ENCODE data around the gene C1orf159. TPM values are rescaled to one million over a fixed set of nuclear protein-coding genes. Genes with fewer than 3 reads are reported as not detected.
A peak's percentile ranks its signal among the peaks of the same experiment; 100 is the strongest.

Gene C1orf159
- total and polyA plus RNA-seq, 12 donors, result 2.9 to 14.0 (median 4.1) TPM

DNA sequence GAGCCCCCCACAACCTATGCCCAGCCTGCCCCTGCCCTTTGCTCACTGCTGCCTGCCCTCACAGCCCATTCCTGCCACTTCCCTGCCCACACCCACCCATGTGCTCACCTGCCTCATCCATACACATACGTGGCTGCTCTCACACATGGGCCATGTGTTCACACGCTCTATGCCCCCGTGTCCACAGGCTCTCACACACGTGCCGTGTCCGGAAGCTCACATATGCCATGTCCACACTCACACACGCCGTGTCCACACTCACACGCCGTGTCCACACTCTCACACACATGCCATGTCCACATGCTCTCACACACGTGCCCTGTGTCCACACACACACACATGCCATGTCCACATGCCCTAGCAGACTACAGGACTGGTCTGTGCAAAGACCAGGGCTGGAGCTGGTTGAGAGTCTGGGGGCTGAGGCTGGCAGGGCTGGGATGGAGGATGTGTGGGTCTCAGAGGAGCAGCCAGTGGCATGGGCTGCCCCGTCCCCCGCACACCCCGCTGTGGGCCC is 41.2 kb downstream of the C1orf159 start:
- Histone ChIP-seq H3K27me3 (peaks cover 4 to 55% (median 46%) of the 10 kb centered on the region in 7 donors), H3K9me3 (no peaks in the 10 kb centered on the region), H3K27ac (no peak overlapping the region), H3K4me3 (no peak overlapping the region), H3K36me3 (no peaks in the 10 kb centered on the region), H3K4me1 (peaks cover 4 to 5% (median 5%) of the 10 kb centered on the region in 9 donors)
- no peak for TF ChIP-seq CTCF (IDR thresholded peaks at IDR 0.05)
- ATAC-seq (peak in 2 of 8 donors; percentile 6 to 8), DNase-seq (no peak)
- intact Hi-C loops (cut with DNase I), result no loop called here
- WGBS, 2 donors, result 78 to 81% methylated on average over 14 of the region's 14 CpGs

DNA sequence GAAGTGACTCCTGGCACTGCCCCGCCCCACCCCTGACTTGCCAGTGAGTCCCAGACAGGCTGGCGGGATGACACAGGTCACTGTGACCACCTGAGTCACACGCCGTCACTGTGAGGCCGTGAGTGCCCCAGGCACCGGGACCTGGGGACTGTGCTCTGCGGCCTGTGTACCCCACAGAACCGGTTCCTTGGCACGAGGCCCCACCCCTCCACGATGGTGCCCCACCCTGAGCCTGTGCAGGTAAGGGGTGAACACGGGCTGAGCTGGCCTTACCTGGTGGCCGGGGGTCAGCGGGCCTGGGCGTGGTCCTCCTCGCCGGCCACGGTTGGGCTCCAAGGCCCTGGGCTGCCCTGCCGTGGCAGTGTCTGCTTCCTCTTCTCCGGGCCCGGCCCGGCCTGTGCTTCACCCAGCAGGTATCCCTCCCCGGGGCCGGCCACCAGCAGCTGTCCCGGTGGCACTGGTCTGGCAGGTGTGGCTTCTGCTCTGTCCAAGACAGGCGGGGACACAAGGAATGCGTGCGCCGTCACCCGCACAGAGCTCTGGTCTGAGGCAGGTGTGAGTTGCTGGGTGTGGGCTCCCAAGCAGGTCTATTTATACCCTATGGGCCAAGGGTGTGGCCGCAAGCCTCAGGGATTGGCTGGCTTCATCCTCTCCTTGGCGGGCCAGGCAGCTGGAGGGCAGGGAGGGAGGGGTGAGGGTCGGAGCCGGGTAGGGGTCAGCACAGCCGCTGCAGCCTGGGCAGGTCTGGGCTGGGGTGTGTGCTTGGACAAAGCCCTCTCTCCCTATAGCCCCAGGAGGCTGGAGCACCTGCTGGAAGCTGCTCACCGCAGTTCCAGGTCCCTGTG is 41.9 kb downstream of the C1orf159 start, which contains the start of gene RNF223:
Gene RNF223, minus strand, starts transcription at position 564 of the 845 bp plus-strand sequence. CDS start 1,740 bp downstream, outside the sequence.
- no peak for TF ChIP-seq CTCF (IDR thresholded peaks at IDR 0.05)
- Histone ChIP-seq H3K9me3 (no peaks in the 10 kb centered on the region), H3K27me3 (peaks cover 10 to 59% (median 53%) of the 10 kb centered on the region in 7 donors), H3K27ac (no peak within 1 kb of the TSS), H3K36me3 (no peaks in the 10 kb centered on the region), H3K4me3 (no peak within 1 kb of the TSS), H3K4me1 (peaks cover 0 to 8% (median 7%) of the 10 kb centered on the region in 9 donors)
- DNase-seq (no peak), ATAC-seq (peak in 2 of 8 donors; percentile 6 to 19)
- intact Hi-C loops (cut with DNase I), result no loop called here
- WGBS, 2 donors, result 71 to 81% methylated on average over 34 to 35 of the region's 35 CpGs

GRCh38 chr1:1072849-1073742 is 42.8 kb downstream of the C1orf159 start:
- WGBS, 2 donors, result 80% methylated on average over 28 of the region's 28 CpGs
- DNase-seq, result no peak

More at GRCh38 chr1:1072849-1073742, 42.8 kb downstream of the C1orf159 start:
- peak in 1 of 8 donors; percentile 12 for ATAC-seq
- Histone ChIP-seq H3K4me1 (peaks cover 4 to 15% (median 12%) of the 10 kb centered on the region in 9 donors), H3K27ac (no peak overlapping the region), H3K27me3 (peaks cover 16 to 65% (median 59%) of the 10 kb centered on the region in 7 donors), H3K36me3 (no peaks in the 10 kb centered on the region), H3K4me3 (no peak overlapping the region), H3K9me3 (no peaks in the 10 kb centered on the region)
- TF ChIP-seq CTCF (IDR thresholded peaks at IDR 0.05), result no peak
- intact Hi-C loops (cut with DNase I), result no loop called here

Measured in heart right ventricle (tissue), 16 donors.